ENCODE data around the gene ADARB2. TPM values are rescaled to one million over a fixed set of nuclear protein-coding genes. Genes with fewer than 3 reads are reported as not detected.

ADARB2 gene
- total and polyA plus RNA-seq, 2 experiments from 2014 or later = 2.0 to 5.0 TPM

- no peak for TF ChIP-seq REST (IDR thresholded peaks at IDR 0.05; ENCODE audit: unreplicated experiment)
- no peak for TF ChIP-seq EZH2 (IDR thresholded peaks at IDR 0.05; ENCODE audit: low read depth, unreplicated experiment)
- TF ChIP-seq, protein P1, sequence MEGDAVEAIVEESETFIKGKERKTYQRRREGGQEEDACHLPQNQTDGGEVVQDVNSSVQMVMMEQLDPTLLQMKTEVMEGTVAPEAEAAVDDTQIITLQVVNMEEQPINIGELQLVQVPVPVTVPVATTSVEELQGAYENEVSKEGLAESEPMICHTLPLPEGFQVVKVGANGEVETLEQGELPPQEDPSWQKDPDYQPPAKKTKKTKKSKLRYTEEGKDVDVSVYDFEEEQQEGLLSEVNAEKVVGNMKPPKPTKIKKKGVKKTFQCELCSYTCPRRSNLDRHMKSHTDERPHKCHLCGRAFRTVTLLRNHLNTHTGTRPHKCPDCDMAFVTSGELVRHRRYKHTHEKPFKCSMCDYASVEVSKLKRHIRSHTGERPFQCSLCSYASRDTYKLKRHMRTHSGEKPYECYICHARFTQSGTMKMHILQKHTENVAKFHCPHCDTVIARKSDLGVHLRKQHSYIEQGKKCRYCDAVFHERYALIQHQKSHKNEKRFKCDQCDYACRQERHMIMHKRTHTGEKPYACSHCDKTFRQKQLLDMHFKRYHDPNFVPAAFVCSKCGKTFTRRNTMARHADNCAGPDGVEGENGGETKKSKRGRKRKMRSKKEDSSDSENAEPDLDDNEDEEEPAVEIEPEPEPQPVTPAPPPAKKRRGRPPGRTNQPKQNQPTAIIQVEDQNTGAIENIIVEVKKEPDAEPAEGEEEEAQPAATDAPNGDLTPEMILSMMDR (conservative IDR thresholded peaks at IDR 0.05; ENCODE audit: low read depth in 2 of 2) = no peak
- TF ChIP-seq ETS1 (IDR thresholded peaks at IDR 0.05) = no peak
- no peak for TF ChIP-seq ZNF114 (CRISPR knock-in tag; IDR thresholded peaks at IDR 0.05)
- no peak for TF ChIP-seq EZH2phosphoT487 (IDR thresholded peaks at IDR 0.05; ENCODE audit: unreplicated experiment)
Observed at GRCh38 chr10:1724921-1725488, 12.3 kb downstream of the ADARB2 start (continued).

DNA sequence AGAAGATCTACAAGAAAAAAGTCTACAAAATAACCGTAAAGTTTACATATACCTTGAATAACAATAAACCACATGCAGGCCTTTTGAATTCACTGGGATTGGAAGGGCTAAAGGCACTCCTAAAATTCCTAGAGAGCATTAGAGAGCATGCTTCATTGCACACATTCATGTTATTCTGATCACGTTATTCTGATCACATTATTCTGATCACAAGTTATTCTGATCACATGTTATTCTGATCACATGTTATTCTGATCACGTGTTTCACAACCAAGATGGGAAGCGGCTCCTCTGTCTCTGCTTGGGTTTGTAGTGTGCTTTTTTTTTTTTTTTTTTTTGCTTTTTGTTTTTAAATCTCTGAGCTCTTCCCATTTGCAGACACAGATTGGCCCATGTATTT is 20.5 kb downstream of the ADARB2 start:
- Histone ChIP-seq H3K9me2 (ENCODE audit: insufficient read depth) (no peaks in the 10 kb centered on the region), H3K4me2 (peak overlapping the region; percentile 19; the same call in 1 of the 2 replicates), H3K36me3 (ENCODE audit: insufficient read depth) (no peaks in the 10 kb centered on the region), H3K79me2 (replicated peaks; ENCODE audit: insufficient read depth) (no peaks in the 10 kb centered on the region; the same call in 1 of the 2 replicates), H3K4me3 (no peak overlapping the region), H3K4me1 (ENCODE audit: insufficient read depth) (peaks cover 10% of the 10 kb centered on the region; the same call in 1 of the 2 replicates), H3K27ac (ENCODE audit: low read depth) (no peak overlapping the region), H2AFZ (no peak overlapping the region), H4K20me1 (replicated peaks; ENCODE audit: insufficient read depth) (no peaks in the 10 kb centered on the region; the same call in 1 of the 2 replicates), H3F3A (replicated peaks; ENCODE audit: low read depth) (no peaks in the 10 kb centered on the region), H3K27me3 (ENCODE audit: insufficient read depth) (no peaks in the 10 kb centered on the region)
- H3K4me3 Mint-ChIP-seq = no peak overlapping the region
- H3K4me1 Mint-ChIP-seq = peaks cover 20% of the 10 kb centered on the region
- ATAC-seq = no peak
- H3K9me3 Mint-ChIP-seq = no peaks in the 10 kb centered on the region
- no peak for DNase-seq (ENCODE audit: low spot score)
- peaks cover 13% of the 10 kb centered on the region for H3K27me3 Mint-ChIP-seq (ENCODE audit: insufficient read depth, low read depth, poor library complexity)
- H3K27ac Mint-ChIP-seq = no peak overlapping the region
- H3K36me3 Mint-ChIP-seq (ENCODE audit: low read depth) = no peaks in the 10 kb centered on the region
- TF ChIP-seq EZH2 (IDR thresholded peaks at IDR 0.05; ENCODE audit: low read depth, unreplicated experiment) = no peak
